CD14-positive monocyte (primary cell): Measurements from ENCODE around the gene TNFRSF6B. TPM values are rescaled to one million over a fixed set of nuclear protein-coding genes. Genes with fewer than 3 reads are reported as not detected.

Experiments used
- DNase-seq, 3 donors: peaks; one replicate each; pipeline ENCODE4 v3.0.0-alpha.2; 2011 to 2022
- H2AFZ ChIP-seq: 2 replicates; pipeline ENCODE4 v1.6.0; 2012; ENCODE audit warnings: mild to moderate bottlenecking, low read depth, low read length, inconsistent platforms; ENCODE audit not compliant: insufficient read depth, poor library complexity, severe bottlenecking
- H3K27ac ChIP-seq, 2 donors: 1 replicate in 1 of 2; 2 replicates in 1 of 2; pipeline ENCODE4 v1.5.1; 2012 to 2013; ENCODE audit warnings: low read length in 2 of 2, control low read depth in 1 of 2, inconsistent platforms in 1 of 2, low read depth in 1 of 2, mild to moderate bottlenecking in 1 of 2
- H3K27me3 ChIP-seq, 2 donors: one replicate each; pipeline versions ENCODE4 v1.6.0 to v1.6.1; 2011 to 2013; ENCODE audit warnings: low read length in 2 of 2; ENCODE audit not compliant: control insufficient read depth in 2 of 2, insufficient read depth in 2 of 2
- H3K36me3 ChIP-seq, 2 donors: replicated peaks in 1 of 2; 1 replicate in 1 of 2; 2 replicates in 1 of 2; pipeline versions ENCODE4 v1.5.1 to v1.6.1; 2012 to 2013; ENCODE audit warnings: low read length in 2 of 2, control low read depth in 1 of 2, inconsistent platforms in 1 of 2, mild to moderate bottlenecking in 1 of 2; ENCODE audit not compliant: insufficient read depth in 2 of 2, control insufficient read depth in 1 of 2
- H3K4me1 ChIP-seq, 2 donors: 1 replicate in 1 of 2; 2 replicates in 1 of 2; pipeline versions ENCODE4 v1.5.1 to v1.6.1; 2012 to 2013; ENCODE audit warnings: low read length in 2 of 2, control low read depth in 1 of 2, inconsistent platforms in 1 of 2, mild to moderate bottlenecking in 1 of 2, moderate library complexity in 1 of 2; ENCODE audit not compliant: insufficient read depth in 2 of 2, control insufficient read depth in 1 of 2
- H3K4me2 ChIP-seq: replicated peaks from 2 replicates; pipeline ENCODE3; 2012; ENCODE audit warnings: low read length, moderate library complexity, mild to moderate bottlenecking; ENCODE audit not compliant: poor library complexity, severe bottlenecking; ENCODE audit errors: extremely low read depth
- H3K4me3 ChIP-seq, 3 experiments: fragments of 200-600 bp in 1 of 3; sonication (generic) in 1 of 3; replicated peaks in 1 of 3; 1 replicate in 2 of 3; 2 replicates in 1 of 3; pipeline ENCODE4 v1.5.1; 2011 to 2013; ENCODE audit warnings: low read length in 3 of 3, mild to moderate bottlenecking in 3 of 3, control low read depth in 2 of 3, low read depth in 2 of 3, inconsistent platforms in 1 of 3, moderate library complexity in 1 of 3
- H3K79me2 ChIP-seq: 2 replicates; pipeline ENCODE4 v1.6.0; 2012; ENCODE audit warnings: mild to moderate bottlenecking, control low read depth, inconsistent platforms, low read length, moderate library complexity; ENCODE audit not compliant: insufficient read depth
- H3K9ac ChIP-seq: 2 replicates; pipeline ENCODE4 v1.6.0; 2017; ENCODE audit warnings: low read length, mild to moderate bottlenecking; ENCODE audit not compliant: insufficient read depth, poor library complexity, severe bottlenecking
- H3K9me3 ChIP-seq, 2 donors: replicated peaks in 1 of 2; 1 replicate in 1 of 2; 2 replicates in 1 of 2; pipeline versions ENCODE4 v1.5.1 to v1.6.1; 2012 to 2013; ENCODE audit warnings: low read length in 2 of 2, control low read depth in 1 of 2; ENCODE audit not compliant: control insufficient read depth in 1 of 2, insufficient read depth in 1 of 2
- H4K20me1 ChIP-seq: 2 replicates; pipeline ENCODE4 v1.6.0; 2012; ENCODE audit warnings: mild to moderate bottlenecking, low read length, control low read depth, moderate library complexity; ENCODE audit not compliant: insufficient read depth
- H3K27ac Mint-ChIP-seq, 7 donors: one replicate each; pipeline ENCODE4 v1.8.0; 2020; ENCODE audit warnings: mild to moderate bottlenecking in 7 of 7, mixed read lengths in 7 of 7, moderate library complexity in 6 of 7, inconsistent platforms in 2 of 7
- H3K27me3 Mint-ChIP-seq, 3 donors: one replicate each; pipeline ENCODE4 v1.8.0; 2021 to 2022; ENCODE audit warnings: low read depth in 3 of 3, mild to moderate bottlenecking in 3 of 3, mixed read lengths in 3 of 3, moderate library complexity in 3 of 3, inconsistent platforms in 1 of 3
- H3K36me3 Mint-ChIP-seq, 2 donors: one replicate each; pipeline ENCODE4 v1.8.0; 2020; ENCODE audit warnings: mixed read lengths in 2 of 2, inconsistent platforms in 1 of 2, mild to moderate bottlenecking in 1 of 2
- H3K4me1 Mint-ChIP-seq: one replicate; pipeline ENCODE4 v1.8.0; 2020; ENCODE audit warnings: mild to moderate bottlenecking, mixed read lengths
- H3K4me3 Mint-ChIP-seq, 2 donors: one replicate each; pipeline ENCODE4 v1.8.0; 2020; ENCODE audit warnings: mild to moderate bottlenecking in 2 of 2, mixed read lengths in 2 of 2, moderate library complexity in 1 of 2
- H3K9me3 Mint-ChIP-seq, 7 donors: one replicate each; pipeline ENCODE4 v1.8.0; 2020 to 2022; ENCODE audit warnings: mixed read lengths in 7 of 7, mild to moderate bottlenecking in 6 of 7, moderate library complexity in 6 of 7, inconsistent platforms in 2 of 7
- WGBS: methylation state at CpG from one replicate; pipeline ENCODE4 v1.1.5; 2013; ENCODE audit warnings: missing lambda C conversion rate; ENCODE audit not compliant: insufficient coverage; 5-methylcytosine and 5-hydroxymethylcytosine counted together
- intact Hi-C, 2 donors: fragments of 100-400 bp; cut with micrococcal nuclease; formaldehyde crosslinking; loops; one replicate each; pipeline versions ENCODE4 v1.15.0 to v1.15.1; 2023
- polyA plus RNA-seq, 3 donors: library from polyadenylated mRNA; depleted of rRNA in 1 of 3; unstranded in 2 of 3; stranded (reverse) in 1 of 3; fragments of 300-500 nt in 2 of 3; fragments of >200 nt in 1 of 3; fragmentation: Illumina TruSeq in 2 of 3; gene quantifications; 1 replicate in 2 of 3; 2 replicates in 1 of 3; pipeline ENCODE4 v1.2.3, GENCODE V29; 2012 to 2021
- TF ChIP-seq, protein P1 (sequence below): fragments of 200-600 bp; IDR thresholded peaks from one replicate; pipeline ENCODE4 v1.8.0; 2022; ENCODE audit warnings: antibody characterized with exemption, mild to moderate bottlenecking

TNFRSF6B gene
- polyA plus RNA-seq, 3 donors, result 6.5 TPM; not detected in 2

DNA sequence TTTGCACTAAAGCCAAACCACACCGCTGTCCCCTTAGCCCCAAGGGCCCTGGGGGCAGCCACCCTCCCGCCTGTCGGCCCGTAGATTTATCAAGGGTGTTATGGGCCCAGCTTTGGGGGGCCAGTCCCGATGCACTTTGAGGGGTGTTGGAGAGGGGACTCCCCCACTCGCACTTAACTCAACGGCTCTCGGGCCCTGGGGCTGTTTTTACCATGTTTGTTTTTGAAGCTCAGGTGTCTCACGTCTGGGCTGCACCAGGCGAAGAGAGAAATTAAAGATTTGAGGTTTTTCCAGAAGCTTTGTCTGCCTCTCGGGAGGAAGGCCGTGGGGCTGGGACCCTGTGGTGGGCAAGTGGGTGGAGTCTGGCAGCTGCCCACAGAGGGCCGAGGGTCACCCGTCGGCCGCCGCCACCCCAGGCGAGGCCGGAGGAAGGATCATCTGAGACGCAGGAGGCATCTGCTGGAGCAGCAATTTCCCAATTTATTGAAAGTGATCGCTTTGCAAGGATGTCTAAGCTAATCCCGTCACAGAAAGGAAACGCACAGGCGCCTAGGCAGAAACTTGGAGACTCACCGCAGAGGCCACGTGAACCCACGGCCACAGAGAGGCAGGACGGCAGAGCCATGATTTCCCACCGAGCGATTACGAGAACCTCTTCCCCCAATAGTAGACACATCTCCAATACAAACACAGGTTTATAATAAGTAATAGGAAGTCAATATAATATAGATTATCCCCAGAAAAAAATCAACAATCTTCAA, 46.9 kb downstream of the TNFRSF6B start:
- H3K4me3 ChIP-seq, result no peak overlapping the region
- Mint-ChIP-seq H3K4me1 (peaks cover 5% of the 10 kb centered on the region), H3K27me3 (peaks cover 0 to 7% (median 4%) of the 10 kb centered on the region in 3 donors), H3K36me3 (peaks cover 2 to 8% of the 10 kb centered on the region in 2 donors), H3K9me3 (no peaks in the 10 kb centered on the region), H3K27ac (no peak overlapping the region), H3K4me3 (no peak overlapping the region)
- H3K36me3 ChIP-seq, result peaks cover 0 to 9% of the 10 kb centered on the region in 2 donors
- H3K4me2 ChIP-seq, result no peak overlapping the region
- peaks cover 0 to 3% of the 10 kb centered on the region in 2 donors for H3K27me3 ChIP-seq
- H3K9me3 ChIP-seq, result no peaks in the 10 kb centered on the region
- 85% methylated on average over 14 of the region's 31 CpGs for WGBS
- no peak overlapping the region for H3K9ac ChIP-seq
- no peak overlapping the region for H3K27ac ChIP-seq
- no peak for DNase-seq
- TF ChIP-seq, protein P1, sequence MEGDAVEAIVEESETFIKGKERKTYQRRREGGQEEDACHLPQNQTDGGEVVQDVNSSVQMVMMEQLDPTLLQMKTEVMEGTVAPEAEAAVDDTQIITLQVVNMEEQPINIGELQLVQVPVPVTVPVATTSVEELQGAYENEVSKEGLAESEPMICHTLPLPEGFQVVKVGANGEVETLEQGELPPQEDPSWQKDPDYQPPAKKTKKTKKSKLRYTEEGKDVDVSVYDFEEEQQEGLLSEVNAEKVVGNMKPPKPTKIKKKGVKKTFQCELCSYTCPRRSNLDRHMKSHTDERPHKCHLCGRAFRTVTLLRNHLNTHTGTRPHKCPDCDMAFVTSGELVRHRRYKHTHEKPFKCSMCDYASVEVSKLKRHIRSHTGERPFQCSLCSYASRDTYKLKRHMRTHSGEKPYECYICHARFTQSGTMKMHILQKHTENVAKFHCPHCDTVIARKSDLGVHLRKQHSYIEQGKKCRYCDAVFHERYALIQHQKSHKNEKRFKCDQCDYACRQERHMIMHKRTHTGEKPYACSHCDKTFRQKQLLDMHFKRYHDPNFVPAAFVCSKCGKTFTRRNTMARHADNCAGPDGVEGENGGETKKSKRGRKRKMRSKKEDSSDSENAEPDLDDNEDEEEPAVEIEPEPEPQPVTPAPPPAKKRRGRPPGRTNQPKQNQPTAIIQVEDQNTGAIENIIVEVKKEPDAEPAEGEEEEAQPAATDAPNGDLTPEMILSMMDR, result no peak
- peaks cover 15% of the 10 kb centered on the region for H4K20me1 ChIP-seq
- no peak overlapping the region for H2AFZ ChIP-seq
- peaks cover 21 to 26% of the 10 kb centered on the region in 2 donors for H3K4me1 ChIP-seq
- intact Hi-C loops, result loop anchor here in 1 of 2 donors (5.0 kb wide), 2 partner anchors 86 to 119 kb away; partner anchors contain the start of genes ABHD16B and RTEL1
- peaks cover 7% of the 10 kb centered on the region for H3K79me2 ChIP-seq

DNA sequence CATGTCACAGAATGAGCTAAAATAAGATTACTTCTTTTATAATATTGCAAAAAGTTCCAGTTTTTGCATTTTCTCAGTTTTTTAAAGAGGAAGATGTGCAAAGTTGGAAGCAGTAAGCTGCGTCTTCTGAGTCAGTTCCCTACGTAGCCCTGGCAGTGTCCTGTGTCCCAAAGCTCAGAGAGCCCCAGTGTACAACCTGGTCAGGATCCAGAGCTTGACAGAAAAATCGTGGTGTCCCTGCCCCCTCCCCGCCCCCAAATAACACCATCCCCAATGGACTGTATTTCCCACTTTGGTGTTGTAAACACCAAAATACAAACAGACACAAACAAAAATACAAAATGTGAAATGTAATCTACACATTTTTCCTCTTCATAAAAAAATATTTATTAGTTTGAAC, 47.7 kb downstream of the TNFRSF6B start:
- Histone ChIP-seq H3K79me2 (peaks cover 7% of the 10 kb centered on the region), H3K9ac (no peak overlapping the region), H3K9me3 (no peaks in the 10 kb centered on the region), H3K4me3 (no peak overlapping the region), H3K36me3 (peaks cover 0 to 9% of the 10 kb centered on the region in 2 donors), H4K20me1 (peaks cover 9% of the 10 kb centered on the region), H2AFZ (no peak overlapping the region), H3K27me3 (no peaks in the 10 kb centered on the region), H3K4me2 (no peak overlapping the region), H3K27ac (no peak overlapping the region), H3K4me1 (peaks cover 13 to 19% of the 10 kb centered on the region in 2 donors)
- WGBS, result 75% methylated on average over 2 of the region's 4 CpGs
- Mint-ChIP-seq H3K27me3 (peaks cover 0 to 2% (median 2%) of the 10 kb centered on the region in 3 donors), H3K9me3 (no peaks in the 10 kb centered on the region), H3K36me3 (peaks cover 2 to 8% of the 10 kb centered on the region in 2 donors), H3K4me1 (peaks cover 3% of the 10 kb centered on the region), H3K4me3 (no peak overlapping the region), H3K27ac (no peak overlapping the region)
- intact Hi-C loops, result loop anchor here in 1 of 2 donors (5.0 kb wide), 2 partner anchors 87 to 118 kb away; partner anchors contain the start of genes ABHD16B and RTEL1
- TF ChIP-seq, protein P1, result no peak
- no peak for DNase-seq
